Heart left ventricle (tissue), 13 donors: ENCODE results near the gene GRIK1.

ENCODE experiments used
- POLR2A ChIP-seq, 2 donors: fragments of 450-650 bp; IDR thresholded peaks; one replicate each; pipeline ENCODE4 v1.6.1; 2017; ENCODE audit warnings: antibody characterized with exemption in 2 of 2, mild to moderate bottlenecking in 2 of 2, moderate library complexity in 2 of 2
- TF ChIP-seq, protein P1 (sequence below), 12 donors: fragments of 200-600 bp; sonication (generic) in 4 of 12; IDR thresholded peaks; one replicate each; pipeline versions ENCODE4 v1.5.0 to v1.8.0; 2018 to 2022; ENCODE audit warnings: antibody characterized with exemption in 12 of 12, mild to moderate bottlenecking in 5 of 12
- donor health status: ischemic (EF 13 %, LVEDD 7.1; RV severe dilation, severe dysfunction).
- donor health status: DM: no; HTN: yes; CAD: no.
- donor health status: DM: no; HTN: no; CAD: no.
- donor health status: ischemic (EF 25% LVEDD 6.9; RV normal size, moderate dysfunction).
- donor health status: ischemic (EF 25% LVEDD 5.7; RV mildly dilated, moderate dysfunction).
- donor health status: ischemic (EF 35%, LVEDD 5.7; RV mildly dilated, moderate dysfunction).
- donor health status: nonischemic (EF 11% LVEDD 7.7; RV severe dilation, severe dysfunction).
- donor health status: DM: yes; HTN: yes; CAD: no.
- donor health status: PGD.
- donor health status: ischemic (EF 29% LVEDD 5.4; RV normal size, mild dysfunction).
- donor health status: nonischemic (EF 23%, LVEDD 6.1; RV moderate dilation, normal function).

DNA sequence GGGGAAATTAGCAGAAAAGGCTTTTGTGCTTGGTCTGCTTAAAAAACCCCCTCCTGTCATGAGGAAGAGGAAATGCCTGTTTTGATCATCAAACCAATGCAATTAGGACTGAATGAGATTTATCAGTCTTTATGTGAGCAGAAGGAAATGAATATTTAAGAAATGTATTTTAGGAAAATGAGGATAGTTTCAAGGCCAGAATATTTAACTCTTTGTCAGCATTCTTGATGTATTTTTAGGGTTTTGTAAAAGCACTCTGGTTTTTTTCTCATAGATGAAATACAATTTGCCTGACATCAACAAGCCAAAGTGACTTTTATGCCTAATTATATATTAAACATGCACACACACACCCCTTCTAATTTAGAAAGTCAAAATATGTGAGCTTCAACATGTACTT, 213.8 kb downstream of the GRIK1 start:
- TF ChIP-seq, protein P1, sequence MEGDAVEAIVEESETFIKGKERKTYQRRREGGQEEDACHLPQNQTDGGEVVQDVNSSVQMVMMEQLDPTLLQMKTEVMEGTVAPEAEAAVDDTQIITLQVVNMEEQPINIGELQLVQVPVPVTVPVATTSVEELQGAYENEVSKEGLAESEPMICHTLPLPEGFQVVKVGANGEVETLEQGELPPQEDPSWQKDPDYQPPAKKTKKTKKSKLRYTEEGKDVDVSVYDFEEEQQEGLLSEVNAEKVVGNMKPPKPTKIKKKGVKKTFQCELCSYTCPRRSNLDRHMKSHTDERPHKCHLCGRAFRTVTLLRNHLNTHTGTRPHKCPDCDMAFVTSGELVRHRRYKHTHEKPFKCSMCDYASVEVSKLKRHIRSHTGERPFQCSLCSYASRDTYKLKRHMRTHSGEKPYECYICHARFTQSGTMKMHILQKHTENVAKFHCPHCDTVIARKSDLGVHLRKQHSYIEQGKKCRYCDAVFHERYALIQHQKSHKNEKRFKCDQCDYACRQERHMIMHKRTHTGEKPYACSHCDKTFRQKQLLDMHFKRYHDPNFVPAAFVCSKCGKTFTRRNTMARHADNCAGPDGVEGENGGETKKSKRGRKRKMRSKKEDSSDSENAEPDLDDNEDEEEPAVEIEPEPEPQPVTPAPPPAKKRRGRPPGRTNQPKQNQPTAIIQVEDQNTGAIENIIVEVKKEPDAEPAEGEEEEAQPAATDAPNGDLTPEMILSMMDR (IDR thresholded peaks at IDR 0.05) = no peak
- no peak for TF ChIP-seq POLR2A (IDR thresholded peaks at IDR 0.05)
